Fibroblast of skin of back (primary cell): Measurements from ENCODE around the gene ZNF786.

Experiments
- DNase-seq: peaks from one replicate; pipeline ENCODE4 v3.0.0-alpha.2; 2013

ZNF786 gene

DNA sequence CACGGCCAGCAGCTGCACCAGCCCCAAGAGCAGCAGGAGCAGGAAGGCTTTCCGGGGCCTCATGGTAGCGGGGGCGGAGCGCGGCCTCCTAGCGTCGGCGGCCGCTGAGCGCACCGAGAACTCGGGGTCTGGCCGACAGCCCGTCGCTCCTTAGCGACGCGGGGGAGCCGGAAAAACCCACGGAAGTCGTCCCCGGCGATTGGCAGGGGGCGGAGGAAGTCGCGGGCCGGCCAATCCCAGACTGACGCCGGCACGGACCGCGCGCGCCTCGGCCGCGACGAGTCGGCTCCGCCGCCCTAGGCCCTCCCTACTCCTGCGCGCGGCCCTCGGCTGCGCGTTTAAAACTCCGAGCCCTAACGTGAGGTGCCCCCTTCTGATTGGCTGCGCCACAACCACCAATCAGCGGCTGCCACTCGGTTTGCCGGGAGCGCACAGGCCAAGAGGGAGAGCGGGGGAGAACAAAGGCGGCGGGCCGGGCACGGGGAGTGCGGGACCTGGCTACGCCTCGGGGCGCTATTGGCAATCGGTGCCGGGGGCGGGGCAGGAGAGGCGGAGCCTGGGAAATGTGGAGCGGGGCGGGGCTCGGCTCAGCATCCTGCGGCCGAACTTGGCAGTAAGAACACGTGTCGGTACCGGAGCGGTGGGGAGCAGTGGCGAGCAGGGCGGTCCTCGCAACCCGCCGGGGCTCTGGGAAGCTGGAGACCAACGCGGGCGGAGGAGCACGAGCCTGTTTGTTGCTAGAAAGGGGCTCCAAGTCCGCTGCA, 62.0 kb downstream of the ZNF786 start, which contains the start of gene PDIA4:
TSS of gene PDIA4 (minus strand) at position 160 of the 764 bp plus-strand sequence. CDS start at position 63, 97 bp downstream.
- peak; percentile 99 for DNase-seq

DNA sequence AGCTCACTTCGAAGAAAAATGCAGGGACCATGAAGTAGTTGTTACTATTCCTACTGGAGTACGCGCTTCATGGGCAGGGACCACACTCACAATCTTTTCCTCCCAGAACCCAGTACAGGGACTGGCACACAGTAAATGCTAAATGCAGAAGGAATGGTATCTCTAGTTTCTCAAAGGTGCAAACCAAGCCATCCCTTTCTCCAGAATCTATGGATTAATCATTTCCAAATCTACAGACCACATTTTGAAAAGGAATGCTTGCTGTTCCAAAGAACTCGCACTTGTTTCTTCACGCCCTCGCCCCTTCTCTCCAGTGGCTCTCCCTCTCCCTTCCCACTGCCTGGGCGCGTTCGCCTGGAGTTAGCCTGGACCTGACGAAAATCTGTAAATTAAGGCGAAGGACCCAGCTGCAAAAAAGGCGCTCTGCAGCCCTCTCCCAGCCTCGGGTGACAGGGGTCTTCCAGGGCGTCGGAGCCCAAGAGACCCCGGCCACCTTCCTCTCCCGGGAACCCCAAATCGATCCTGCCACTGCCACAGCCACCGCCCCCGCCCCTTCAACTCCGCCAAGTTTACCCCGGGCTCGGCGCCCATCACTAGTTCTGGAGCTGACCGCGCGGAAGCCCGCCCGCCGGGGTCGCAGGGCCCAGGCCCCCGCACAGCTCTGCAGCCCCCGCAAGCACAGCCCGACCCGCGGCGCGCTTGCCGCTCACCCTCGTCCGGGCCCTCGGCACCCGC, 62.7 kb downstream of the ZNF786 start:
- peak; percentile 9 for DNase-seq

DNA sequence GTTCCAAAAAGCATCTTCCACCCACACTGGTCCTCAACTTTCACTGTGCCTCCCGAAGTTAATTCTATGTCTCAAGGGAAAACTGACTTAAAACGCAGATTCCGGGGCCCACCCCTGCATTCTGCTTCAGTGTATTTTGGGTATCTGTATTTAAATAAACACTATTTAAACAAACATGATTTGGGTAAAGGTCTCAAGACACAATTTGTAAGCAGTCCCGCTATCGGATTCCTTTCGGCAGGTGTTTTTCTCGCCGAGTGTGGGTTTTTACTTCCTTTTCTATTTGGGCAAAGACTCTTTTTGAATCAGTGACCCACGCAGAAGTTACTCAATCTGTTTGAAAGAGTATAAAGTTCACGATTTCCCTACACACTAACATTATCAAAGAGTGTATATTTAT, 63.5 kb downstream of the ZNF786 start:
- no peak for DNase-seq

DNA sequence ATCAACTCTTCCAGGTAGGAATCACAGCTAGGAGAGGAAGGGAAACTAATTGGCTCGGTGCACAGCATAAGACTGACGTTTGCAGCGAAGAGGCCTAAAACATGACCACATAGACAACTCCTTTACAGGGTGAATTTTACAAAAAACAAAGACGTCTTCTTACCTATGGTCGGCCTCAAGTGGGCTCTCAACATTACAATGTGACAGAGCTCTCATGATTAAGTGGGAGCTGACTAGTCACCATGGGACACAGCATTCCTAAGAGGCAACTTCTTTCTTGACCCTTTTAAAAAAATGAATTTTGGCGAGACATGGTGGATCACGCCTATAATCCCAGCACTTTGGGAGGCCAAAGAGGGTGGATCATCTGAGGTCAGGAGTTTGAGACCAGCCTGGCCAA, 66.9 kb downstream of the ZNF786 start:
- DNase-seq = no peak

DNA sequence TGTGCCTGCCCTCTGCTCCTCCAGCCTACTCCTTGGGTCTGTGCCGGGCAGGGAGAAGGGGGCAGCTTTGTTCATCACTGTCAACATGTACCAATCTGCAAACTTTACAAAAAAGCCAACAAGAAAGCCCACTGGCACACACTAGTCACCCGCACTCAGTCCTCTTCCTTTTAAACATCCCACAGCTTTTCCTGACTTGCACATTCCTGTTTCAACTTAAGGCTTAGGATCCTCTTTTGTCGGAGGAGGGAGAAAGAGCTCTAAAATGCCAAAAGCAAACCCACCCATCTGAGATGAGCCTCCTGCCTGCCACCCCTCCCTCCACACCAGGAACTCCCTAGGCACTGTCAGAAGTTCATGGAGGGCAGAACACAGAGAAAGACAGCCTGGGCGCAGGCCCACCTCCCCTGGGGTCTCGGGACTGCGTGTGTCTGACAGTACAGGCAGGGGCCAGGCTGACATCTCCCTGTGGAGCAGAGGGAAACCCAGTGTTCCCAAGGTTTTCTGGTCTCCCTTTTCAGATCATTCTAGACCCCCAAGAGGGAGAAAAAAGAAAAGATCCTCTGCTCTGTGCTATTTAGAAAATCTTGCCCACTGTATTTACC, 67.7 kb downstream of the ZNF786 start:
- DNase-seq = no peak

DNA sequence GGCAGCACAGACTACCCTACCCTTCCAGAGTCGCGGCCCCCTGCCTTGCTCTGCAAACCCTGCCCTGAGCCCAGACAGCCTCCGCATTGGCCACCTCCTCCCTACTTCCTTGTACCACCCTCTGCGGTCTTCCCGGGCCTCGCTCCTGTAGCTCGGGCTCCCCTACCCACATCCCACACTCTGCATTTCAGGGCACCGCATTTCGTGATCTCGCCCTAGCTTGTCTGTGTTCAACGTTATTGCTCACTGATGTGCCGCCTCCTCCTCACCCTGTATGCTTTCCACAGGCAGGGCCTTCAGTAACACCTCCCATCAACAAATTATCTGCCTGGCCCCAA, 68.8 kb downstream of the ZNF786 start:
- no peak for DNase-seq

DNA sequence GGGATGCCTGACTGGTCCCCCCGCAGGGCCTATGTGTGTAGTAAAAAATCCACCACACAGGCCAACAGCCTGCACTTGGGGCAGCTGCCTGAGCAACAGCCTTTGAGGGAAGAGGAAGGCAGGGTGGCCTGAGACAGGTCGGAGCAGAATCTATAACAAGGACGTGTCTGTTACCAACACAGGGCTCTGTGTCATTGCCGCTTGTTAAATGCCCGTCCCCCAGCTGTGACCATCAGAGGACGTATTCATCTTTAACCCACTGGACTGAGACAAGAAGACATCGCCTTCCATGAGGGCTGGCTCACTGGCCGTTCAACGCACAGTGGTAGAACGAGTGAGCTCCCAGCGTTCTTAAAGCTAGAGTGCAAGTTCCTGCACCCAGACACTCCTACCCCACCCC, 70.0 kb downstream of the ZNF786 start:
- no peak for DNase-seq
